ENCODE measurements around the gene PPP4R3A. TPM values are rescaled to one million over a fixed set of nuclear protein-coding genes. Genes with fewer than 3 reads are reported as not detected.
"Not testable (repeated sequence)": the region's sequence is repeated elsewhere in the genome, so short reads cannot be mapped to it uniquely, and the experiment has no call there.

Gene PPP4R3A
- total and polyA plus RNA-seq, 3 donors from 2014 or later: 106 to 132 (median 113) TPM

GRCh38 chr14:91410771-91411536 is 99.2 kb downstream of the PPP4R3A start:
- TF ChIP-seq CTCF (IDR thresholded peaks at IDR 0.05) (no peak), POLR2A (IDR thresholded peaks at IDR 0.05) (no peak)
- 76 to 79% methylated on average over 12 of the region's 12 CpGs for WGBS, 2 donors

GRCh38 chr14:91409928-91410718 is 100.0 kb downstream of the PPP4R3A start:
- H3K27me3 ChIP-seq: no peaks in the 10 kb centered on the region
- H3K4me3 ChIP-seq: no peak overlapping the region
- H3K9me3 ChIP-seq: no peaks in the 10 kb centered on the region
- no peak overlapping the region for H3K27ac ChIP-seq
- intact Hi-C loops (cut with DNase I; ENCODE audit: low total_unique reads): no loop called here
- TF ChIP-seq POLR2A (IDR thresholded peaks at IDR 0.05) (no peak), CTCF (IDR thresholded peaks at IDR 0.05) (no peak)
- H3K36me3 ChIP-seq (ENCODE audit: low read depth, missing control alignments): no peaks in the 10 kb centered on the region
- no peak for DNase-seq
- 70% methylated on average over 8 of the region's 8 CpGs for WGBS, 2 donors
- no peaks in the 10 kb centered on the region for H3K4me1 ChIP-seq

More at GRCh38 chr14:91410771-91411536, 99.2 kb downstream of the PPP4R3A start:
- Histone ChIP-seq H3K27ac (no peak overlapping the region), H3K4me3 (no peak overlapping the region), H3K27me3 (no peaks in the 10 kb centered on the region), H3K36me3 (ENCODE audit: low read depth, missing control alignments) (no peaks in the 10 kb centered on the region), H3K9me3 (no peaks in the 10 kb centered on the region), H3K4me1 (no peaks in the 10 kb centered on the region)
- DNase-seq: no peak
- intact Hi-C loops (cut with DNase I; ENCODE audit: low total_unique reads): no loop called here

- 90 to 95% methylated on average over 6 of the region's 6 CpGs for WGBS, 2 donors
- H3K4me1 ChIP-seq; intact Hi-C loops (cut with DNase I; ENCODE audit: low total_unique reads); H3K4me3 ChIP-seq; DNase-seq; H3K27ac ChIP-seq; H3K36me3 ChIP-seq (ENCODE audit: low read depth, missing control alignments); H3K27me3 ChIP-seq; H3K9me3 ChIP-seq: not testable (repeated sequence)
Observed at GRCh38 chr14:91409240-91409639, 100.9 kb downstream of the PPP4R3A start.

Small RNA genes within 50 kb of the gene (small RNA-seq; reads per million reads assigned to genes)
- 0 reads per million in 2 donors for gene AL133373.1

Other genes starting within 250 kb of the PPP4R3A start
- gene CCDC88C, start 92.5 kb downstream of the PPP4R3A start, total RNA-seq: 10 to 100 TPM; 47.4 to 51.3 TPM
- gene CCDC88C, start 92.5 kb downstream of the PPP4R3A start, polyA plus RNA-seq (ENCODE audit: insufficient read depth, low read depth, low replicate concordance): 36.5 TPM
- gene CATSPERB, start 221.8 kb upstream of the PPP4R3A start, total RNA-seq: 1 to 10 TPM; 5.0 to 6.4 TPM
- 6.1 TPM for gene CATSPERB, start 221.8 kb upstream of the PPP4R3A start, polyA plus RNA-seq (ENCODE audit: insufficient read depth, low read depth, low replicate concordance)

Measured in testis (tissue), 3 donors.